Psoas muscle (tissue), 8 donors: ENCODE measurements around the gene CT47B1. TPM values are rescaled to one million over a fixed set of nuclear protein-coding genes. Genes with fewer than 3 reads are reported as not detected.
"Not testable (repeated sequence)": the region's sequence is repeated elsewhere in the genome, so short reads cannot be mapped to it uniquely, and the experiment has no call there.

Source experiments
- ATAC-seq, 4 donors: fragments of 200-7000 bp; cut with Tn5 transposase; one replicate each; pipeline ENCODE4 v1.9.1; 2020; ENCODE audit warnings: moderate library complexity in 3 of 4, mild to moderate bottlenecking in 2 of 4
- DNase-seq, 2 donors: peaks; one replicate each; pipeline ENCODE4 v3.0.0-alpha.2; 2020
- H3K27ac ChIP-seq: fragments of 200-600 bp; one replicate; pipeline ENCODE4 v1.8.0; 2022
- H3K27me3 ChIP-seq, 3 donors: fragments of 200-600 bp in 1 of 3; one replicate each; pipeline versions ENCODE4 v1.6.1 to v1.8.0; 2013 to 2022; ENCODE audit warnings: low read length in 2 of 3, mild to moderate bottlenecking in 2 of 3, moderate library complexity in 1 of 3; ENCODE audit not compliant: insufficient read depth in 3 of 3
- H3K36me3 ChIP-seq, 2 donors: fragments of 200-600 bp in 1 of 2; one replicate each; pipeline versions ENCODE4 v1.6.1 to v1.8.0; 2013 to 2022; ENCODE audit warnings: low read depth in 1 of 2, mild to moderate bottlenecking in 1 of 2, moderate library complexity in 1 of 2; ENCODE audit not compliant: insufficient read depth in 1 of 2
- H3K4me1 ChIP-seq: fragments of 200-600 bp; one replicate; pipeline ENCODE4 v1.8.0; 2022
- H3K4me3 ChIP-seq: fragments of 200-600 bp; one replicate; pipeline ENCODE4 v1.8.0; 2022; ENCODE audit warnings: mild to moderate bottlenecking
- H3K9me3 ChIP-seq: fragments of 200-600 bp; one replicate; pipeline ENCODE4 v1.8.0; 2022
- CTCF ChIP-seq: fragments of 200-600 bp; IDR thresholded peaks from one replicate; pipeline ENCODE4 v1.8.0; 2022; ENCODE audit warnings: antibody characterized with exemption
- WGBS, 3 donors: extraction: QIAGEN DNeasy Blood & Tissue Kit; methylation state at CpG; one replicate each; pipeline versions ENCODE4 v1.1.6 to v1.1.7; 2013; 5-methylcytosine and 5-hydroxymethylcytosine counted together
- intact Hi-C, 2 donors: fragments of 100-400 bp; cut with DNase I; formaldehyde crosslinking; loops; one replicate each; pipeline versions ENCODE4 v1.11.0 to v1.14.2; 2022
- long read RNA-seq, 2 donors: library from polyadenylated mRNA; unstranded; transcript quantifications; one replicate each; pipeline ENCODE4 v2.0.0, GENCODE V29; 2021
- polyA plus RNA-seq, 3 donors: library from polyadenylated mRNA; stranded (reverse); fragments of 200-250 nt; gene quantifications; one replicate each; pipeline ENCODE4 v1.2.3, GENCODE V29; 2013
- total RNA-seq, 4 donors: library from RNA; stranded (reverse); fragmentation: NEBNext Ultra II Directional in 2 of 4; extraction: Animal tissue kit (Norgen Biotek cat#: 25700) in 2 of 4; gene quantifications; one replicate each; pipeline versions ENCODE4 v1.2.1 to v1.2.4, GENCODE V29; 2021 to 2023
- donor health status: healthy with polysubstance abuse.
- donor health status: DM: no; HTN: no; CAD: no; lungs with moderate emphysema.
- donor health status: Bipolar disorder and iron deficiency.
- donor health status: healthy.
- donor health status: DM: yes; HTN: yes; CAD: no.
- donor health status: DM: no; HTN: no; CAD: no.
- donor health status: DM: no; HTN: no; CAD: no.
- donor health status: DM: yes; HTN: yes; CAD: no.

CT47B1 gene
- total RNA-seq (not detected), polyA plus RNA-seq (not detected)
- long read RNA-seq, donor 1, result 0 reads
- long read RNA-seq, donor 2, result 0 reads

- H3K9me3 ChIP-seq, ATAC-seq, DNase-seq, intact Hi-C loops, H3K27me3 ChIP-seq, H3K27ac ChIP-seq, H3K36me3 ChIP-seq, H3K4me1 ChIP-seq, H3K4me3 ChIP-seq: not testable (repeated sequence)
- WGBS, 3 donors, result no CpG with 5 or more reads among the region's 7 CpGs
These were observed at the start of gene CT47B1 for GRCh38 chrX:120875766-120876165. Gene CT47B1 (minus strand): TSS chrX:120875866. CDS start chrX:120875670, 196 bp downstream.

GRCh38 chrX:120874678-120875557, 748 bp downstream of the CT47B1 start:
- WGBS, 3 donors, result 93 to 98% (median 96%) methylated on average over 21 to 61 of the region's 61 CpGs
- no peak overlapping the region for H3K27ac ChIP-seq
- no peaks in the 10 kb centered on the region for H3K36me3 ChIP-seq
- TF ChIP-seq CTCF, result no peak
- H3K4me3 ChIP-seq, result no peak overlapping the region
- no peaks in the 10 kb centered on the region for H3K27me3 ChIP-seq
- no peaks in the 10 kb centered on the region for H3K9me3 ChIP-seq
- intact Hi-C loops, result no loop called here
- DNase-seq (no peak), ATAC-seq (no peak)
- H3K4me1 ChIP-seq, result no peaks in the 10 kb centered on the region

- ATAC-seq (no peak), DNase-seq (no peak)
- Histone ChIP-seq H3K27ac (no peak overlapping the region), H3K36me3 (no peaks in the 10 kb centered on the region), H3K4me3 (no peak overlapping the region), H3K9me3 (no peaks in the 10 kb centered on the region), H3K4me1 (no peaks in the 10 kb centered on the region), H3K27me3 (no peaks in the 10 kb centered on the region)
- 33 to 49% (median 34%) methylated on average over 4 of the region's 4 CpGs for WGBS, 3 donors
- no peak for TF ChIP-seq CTCF
- intact Hi-C loops, result no loop called here
These were observed 18.4 kb downstream of the CT47B1 start for GRCh38 chrX:120857240-120857639.

- H3K27ac ChIP-seq, result no peak overlapping the region
- no peak overlapping the region for H3K4me3 ChIP-seq
- 60 to 69% (median 69%) methylated on average over 2 of the region's 2 CpGs for WGBS, 3 donors
- no peaks in the 10 kb centered on the region for H3K9me3 ChIP-seq
- no peak for TF ChIP-seq CTCF
- DNase-seq (no peak), ATAC-seq (no peak)
- no peaks in the 10 kb centered on the region for H3K36me3 ChIP-seq
- no peaks in the 10 kb centered on the region for H3K4me1 ChIP-seq
- intact Hi-C loops, result no loop called here
- no peaks in the 10 kb centered on the region for H3K27me3 ChIP-seq
These were observed 34.8 kb downstream of the CT47B1 start for GRCh38 chrX:120840827-120841226.

GRCh38 chrX:120839491-120839890, 36.2 kb downstream of the CT47B1 start:
- Histone ChIP-seq H3K4me3 (no peak overlapping the region), H3K4me1 (no peaks in the 10 kb centered on the region), H3K36me3 (no peaks in the 10 kb centered on the region), H3K9me3 (no peaks in the 10 kb centered on the region), H3K27me3 (no peaks in the 10 kb centered on the region), H3K27ac (no peak overlapping the region)
- no peak for ATAC-seq
- TF ChIP-seq CTCF, result no peak
- no peak for DNase-seq
- intact Hi-C loops, result no loop called here

- H3K4me1 ChIP-seq, H3K36me3 ChIP-seq, H3K27ac ChIP-seq, ATAC-seq, DNase-seq, intact Hi-C loops, H3K27me3 ChIP-seq, H3K4me3 ChIP-seq, H3K9me3 ChIP-seq: not testable (repeated sequence)
- WGBS, 3 donors, result 90 to 96% (median 91%) methylated on average over 1 of the region's 1 CpG
These were observed 48.5 kb downstream of the CT47B1 start for GRCh38 chrX:120827213-120827612.
